SK-N-SH treated with all-trans-retinoic acid at 6 μM for 48 hours (cell line): ENCODE results near the gene DIAPH3.

Source experiments
- ATAC-seq: fragments of 200-7000 bp; cut with Tn5 transposase; 3 replicates; pipeline ENCODE4 v1.9.1; 2020; ENCODE audit warnings: mild to moderate bottlenecking, moderate library complexity
- BACH2 ChIP-seq: fragments of 250-450 bp; sonication (Bioruptor Pico); IDR thresholded peaks from 2 replicates; pipeline ENCODE4 v1.9.0; 2021; ENCODE audit warnings: mild to moderate bottlenecking, borderline replicate concordance
- CSDC2 ChIP-seq: fragments of 250-450 bp; sonication (Bioruptor Pico); IDR thresholded peaks from 2 replicates; pipeline ENCODE4 v1.5.0; 2020; ENCODE audit warnings: mild to moderate bottlenecking, moderate library complexity
- GLIS3 ChIP-seq: fragments of 250-450 bp; sonication (Bioruptor Pico); IDR thresholded peaks from 2 replicates; pipeline ENCODE4 v1.5.0; 2020; ENCODE audit warnings: mild to moderate bottlenecking, moderate library complexity
- ISL1 ChIP-seq: fragments of 250-450 bp; sonication (Bioruptor Pico); IDR thresholded peaks from 2 replicates; pipeline ENCODE4 v2.1.2; 2022; ENCODE audit warnings: mild to moderate bottlenecking, moderate library complexity
- OSR1 ChIP-seq: fragments of 250-450 bp; sonication (Bioruptor Pico); IDR thresholded peaks from 2 replicates; pipeline ENCODE4 v1.8.0; 2022; ENCODE audit warnings: moderate library complexity, mild to moderate bottlenecking, inconsistent platforms
- PPARA ChIP-seq: fragments of 250-450 bp; sonication (Bioruptor Pico); IDR thresholded peaks from 2 replicates; pipeline ENCODE4 v1.5.0; 2020; ENCODE audit warnings: mild to moderate bottlenecking, borderline replicate concordance
- RARB ChIP-seq: fragments of 250-450 bp; sonication (Bioruptor Pico); IDR thresholded peaks from 2 replicates; pipeline ENCODE4 v1.8.0; 2021; ENCODE audit warnings: mild to moderate bottlenecking, moderate library complexity
- SNAI2 ChIP-seq: fragments of 250-450 bp; sonication (Bioruptor Pico); IDR thresholded peaks from 2 replicates; pipeline ENCODE4 v1.5.0; 2020; ENCODE audit warnings: mild to moderate bottlenecking, moderate library complexity
- ZC3H10 ChIP-seq: fragments of 250-450 bp; sonication (Bioruptor Pico); IDR thresholded peaks from 2 replicates; pipeline ENCODE4 v1.5.1; 2021; ENCODE audit warnings: mild to moderate bottlenecking, moderate library complexity
- ZFP3 ChIP-seq: fragments of 250-450 bp; sonication (Bioruptor Pico); IDR thresholded peaks from 2 replicates; pipeline ENCODE4 v1.5.0; 2020; ENCODE audit warnings: mild to moderate bottlenecking, moderate library complexity
- ZFP30 ChIP-seq: fragments of 450-650 bp; formaldehyde crosslinking; IDR thresholded peaks from 2 replicates; pipeline ENCODE4 v1.5.0; 2022; ENCODE audit warnings: mild to moderate bottlenecking, moderate library complexity
- ZNF565 ChIP-seq: fragments of 450-650 bp; formaldehyde crosslinking; conservative IDR thresholded peaks from 2 replicates; pipeline ENCODE4 v1.5.0; 2020; ENCODE audit warnings: low read depth, mild to moderate bottlenecking, moderate library complexity
- ZNF70 ChIP-seq: fragments of 450-650 bp; formaldehyde crosslinking; IDR thresholded peaks from 2 replicates; pipeline ENCODE4 v1.5.0; 2020; ENCODE audit warnings: mild to moderate bottlenecking, moderate library complexity
- ZNF8 ChIP-seq: fragments of 450-650 bp; formaldehyde crosslinking; IDR thresholded peaks from 2 replicates; pipeline ENCODE4 v1.5.0; 2020; ENCODE audit warnings: mild to moderate bottlenecking, moderate library complexity
- TF ChIP-seq, protein P1 (sequence below): fragments of 250-450 bp; sonication (Bioruptor Pico); IDR thresholded peaks from 2 replicates; pipeline ENCODE4 v1.5.0; 2020; ENCODE audit warnings: mild to moderate bottlenecking, moderate library complexity
- TF ChIP-seq, protein P2 (sequence below): fragments of 250-450 bp; sonication (Bioruptor Pico); IDR thresholded peaks from 2 replicates; pipeline ENCODE4 v1.8.0; 2021; ENCODE audit warnings: low read depth, mild to moderate bottlenecking, moderate library complexity, borderline replicate concordance
- TF ChIP-seq, protein P3 (sequence below): fragments of 250-450 bp; sonication (Bioruptor Pico); IDR thresholded peaks from 2 replicates; pipeline ENCODE4 v1.5.1; 2021; ENCODE audit warnings: mild to moderate bottlenecking, moderate library complexity
- TF ChIP-seq, protein P4 (sequence below): fragments of 250-450 bp; sonication (Bioruptor Pico); IDR thresholded peaks from 2 replicates; pipeline ENCODE4 v1.5.1; 2020; ENCODE audit warnings: low read depth, mild to moderate bottlenecking, moderate library complexity
- TF ChIP-seq, protein P5 (sequence below): fragments of 250-450 bp; sonication (Bioruptor Pico); IDR thresholded peaks from 2 replicates; pipeline ENCODE4 v1.8.0; 2020; ENCODE audit warnings: mild to moderate bottlenecking, moderate library complexity, borderline replicate concordance

Gene DIAPH3

GRCh38 chr13:60174113-60174512, 10.4 kb upstream of the DIAPH3 start:
- ATAC-seq = no peak
- TF ChIP-seq ZFP3 (CRISPR knock-in tag) (no peak), ZFP30 (CRISPR knock-in tag) (no peak), ZNF565 (CRISPR knock-in tag) (no peak), ZNF8 (CRISPR knock-in tag) (no peak), OSR1 (no peak), GLIS3 (CRISPR knock-in tag) (no peak), ZNF70 (CRISPR knock-in tag) (no peak), CSDC2 (CRISPR knock-in tag) (no peak), PPARA (CRISPR knock-in tag) (no peak)
- TF ChIP-seq, protein P1, sequence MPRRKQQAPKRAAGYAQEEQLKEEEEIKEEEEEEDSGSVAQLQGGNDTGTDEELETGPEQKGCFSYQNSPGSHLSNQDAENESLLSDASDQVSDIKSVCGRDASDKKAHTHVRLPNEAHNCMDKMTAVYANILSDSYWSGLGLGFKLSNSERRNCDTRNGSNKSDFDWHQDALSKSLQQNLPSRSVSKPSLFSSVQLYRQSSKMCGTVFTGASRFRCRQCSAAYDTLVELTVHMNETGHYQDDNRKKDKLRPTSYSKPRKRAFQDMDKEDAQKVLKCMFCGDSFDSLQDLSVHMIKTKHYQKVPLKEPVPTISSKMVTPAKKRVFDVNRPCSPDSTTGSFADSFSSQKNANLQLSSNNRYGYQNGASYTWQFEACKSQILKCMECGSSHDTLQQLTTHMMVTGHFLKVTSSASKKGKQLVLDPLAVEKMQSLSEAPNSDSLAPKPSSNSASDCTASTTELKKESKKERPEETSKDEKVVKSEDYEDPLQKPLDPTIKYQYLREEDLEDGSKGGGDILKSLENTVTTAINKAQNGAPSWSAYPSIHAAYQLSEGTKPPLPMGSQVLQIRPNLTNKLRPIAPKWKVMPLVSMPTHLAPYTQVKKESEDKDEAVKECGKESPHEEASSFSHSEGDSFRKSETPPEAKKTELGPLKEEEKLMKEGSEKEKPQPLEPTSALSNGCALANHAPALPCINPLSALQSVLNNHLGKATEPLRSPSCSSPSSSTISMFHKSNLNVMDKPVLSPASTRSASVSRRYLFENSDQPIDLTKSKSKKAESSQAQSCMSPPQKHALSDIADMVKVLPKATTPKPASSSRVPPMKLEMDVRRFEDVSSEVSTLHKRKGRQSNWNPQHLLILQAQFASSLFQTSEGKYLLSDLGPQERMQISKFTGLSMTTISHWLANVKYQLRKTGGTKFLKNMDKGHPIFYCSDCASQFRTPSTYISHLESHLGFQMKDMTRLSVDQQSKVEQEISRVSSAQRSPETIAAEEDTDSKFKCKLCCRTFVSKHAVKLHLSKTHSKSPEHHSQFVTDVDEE (CRISPR knock-in tag) = no peak
- TF ChIP-seq, protein P2, sequence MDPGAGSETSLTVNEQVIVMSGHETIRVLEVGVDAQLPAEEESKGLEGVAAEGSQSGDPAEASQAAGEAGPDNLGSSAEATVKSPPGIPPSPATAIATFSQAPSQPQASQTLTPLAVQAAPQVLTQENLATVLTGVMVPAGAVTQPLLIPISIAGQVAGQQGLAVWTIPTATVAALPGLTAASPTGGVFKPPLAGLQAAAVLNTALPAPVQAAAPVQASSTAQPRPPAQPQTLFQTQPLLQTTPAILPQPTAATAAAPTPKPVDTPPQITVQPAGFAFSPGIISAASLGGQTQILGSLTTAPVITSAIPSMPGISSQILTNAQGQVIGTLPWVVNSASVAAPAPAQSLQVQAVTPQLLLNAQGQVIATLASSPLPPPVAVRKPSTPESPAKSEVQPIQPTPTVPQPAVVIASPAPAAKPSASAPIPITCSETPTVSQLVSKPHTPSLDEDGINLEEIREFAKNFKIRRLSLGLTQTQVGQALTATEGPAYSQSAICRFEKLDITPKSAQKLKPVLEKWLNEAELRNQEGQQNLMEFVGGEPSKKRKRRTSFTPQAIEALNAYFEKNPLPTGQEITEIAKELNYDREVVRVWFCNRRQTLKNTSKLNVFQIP (CRISPR knock-in tag) = no peak
- TF ChIP-seq, protein P3, sequence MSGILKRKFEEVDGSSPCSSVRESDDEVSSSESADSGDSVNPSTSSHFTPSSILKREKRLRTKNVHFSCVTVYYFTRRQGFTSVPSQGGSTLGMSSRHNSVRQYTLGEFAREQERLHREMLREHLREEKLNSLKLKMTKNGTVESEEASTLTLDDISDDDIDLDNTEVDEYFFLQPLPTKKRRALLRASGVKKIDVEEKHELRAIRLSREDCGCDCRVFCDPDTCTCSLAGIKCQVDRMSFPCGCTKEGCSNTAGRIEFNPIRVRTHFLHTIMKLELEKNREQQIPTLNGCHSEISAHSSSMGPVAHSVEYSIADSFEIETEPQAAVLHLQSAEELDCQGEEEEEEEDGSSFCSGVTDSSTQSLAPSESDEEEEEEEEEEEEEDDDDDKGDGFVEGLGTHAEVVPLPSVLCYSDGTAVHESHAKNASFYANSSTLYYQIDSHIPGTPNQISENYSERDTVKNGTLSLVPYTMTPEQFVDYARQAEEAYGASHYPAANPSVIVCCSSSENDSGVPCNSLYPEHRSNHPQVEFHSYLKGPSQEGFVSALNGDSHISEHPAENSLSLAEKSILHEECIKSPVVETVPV (CRISPR knock-in tag) = no peak

DNA sequence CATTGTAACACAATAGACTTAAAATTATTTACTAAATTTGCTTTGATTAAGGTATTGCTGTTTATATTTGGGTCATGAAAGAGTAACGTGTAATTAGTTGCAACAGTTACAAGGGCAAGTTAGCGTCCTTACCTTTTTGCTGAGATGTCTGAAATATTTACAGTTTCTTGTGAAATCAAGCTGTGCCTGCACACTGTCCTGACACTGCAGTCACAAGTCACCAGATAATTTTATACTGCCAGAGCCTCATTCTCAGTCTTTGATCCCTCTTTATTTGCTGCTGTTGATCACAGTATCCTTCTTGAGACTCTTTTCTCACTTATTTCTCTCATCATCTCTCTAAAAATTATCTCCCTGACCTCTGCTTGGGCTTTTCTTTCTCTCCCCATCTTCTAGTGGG, 8.4 kb upstream of the DIAPH3 start:
- ATAC-seq = no peak
- TF ChIP-seq, protein P4, sequence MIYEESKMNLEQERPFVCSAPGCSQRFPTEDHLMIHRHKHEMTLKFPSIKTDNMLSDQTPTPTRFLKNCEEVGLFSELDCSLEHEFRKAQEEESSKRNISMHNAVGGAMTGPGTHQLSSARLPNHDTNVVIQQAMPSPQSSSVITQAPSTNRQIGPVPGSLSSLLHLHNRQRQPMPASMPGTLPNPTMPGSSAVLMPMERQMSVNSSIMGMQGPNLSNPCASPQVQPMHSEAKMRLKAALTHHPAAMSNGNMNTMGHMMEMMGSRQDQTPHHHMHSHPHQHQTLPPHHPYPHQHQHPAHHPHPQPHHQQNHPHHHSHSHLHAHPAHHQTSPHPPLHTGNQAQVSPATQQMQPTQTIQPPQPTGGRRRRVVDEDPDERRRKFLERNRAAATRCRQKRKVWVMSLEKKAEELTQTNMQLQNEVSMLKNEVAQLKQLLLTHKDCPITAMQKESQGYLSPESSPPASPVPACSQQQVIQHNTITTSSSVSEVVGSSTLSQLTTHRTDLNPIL = no peak
- no peak for TF ChIP-seq ZC3H10 (CRISPR knock-in tag)

DNA sequence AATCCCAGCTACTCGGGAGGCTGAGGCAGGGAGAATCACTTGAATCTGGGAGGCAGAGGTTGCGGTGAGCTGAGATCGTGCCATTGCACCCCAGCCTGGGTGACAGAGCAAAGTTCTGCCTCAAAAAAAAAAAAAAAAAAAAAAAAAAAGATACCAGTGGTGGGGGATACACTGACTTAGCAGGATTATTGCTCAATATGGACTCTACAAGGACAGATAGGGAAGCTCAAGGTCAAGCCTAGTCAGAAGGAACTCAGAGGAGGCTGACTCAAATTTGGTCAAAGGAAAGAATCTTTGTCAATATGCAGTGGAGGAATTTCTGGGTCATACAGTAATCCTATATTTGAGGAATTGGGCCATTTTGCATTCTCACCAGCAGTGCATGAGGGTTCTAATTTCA, 6.7 kb upstream of the DIAPH3 start:
- TF ChIP-seq, protein P5, sequence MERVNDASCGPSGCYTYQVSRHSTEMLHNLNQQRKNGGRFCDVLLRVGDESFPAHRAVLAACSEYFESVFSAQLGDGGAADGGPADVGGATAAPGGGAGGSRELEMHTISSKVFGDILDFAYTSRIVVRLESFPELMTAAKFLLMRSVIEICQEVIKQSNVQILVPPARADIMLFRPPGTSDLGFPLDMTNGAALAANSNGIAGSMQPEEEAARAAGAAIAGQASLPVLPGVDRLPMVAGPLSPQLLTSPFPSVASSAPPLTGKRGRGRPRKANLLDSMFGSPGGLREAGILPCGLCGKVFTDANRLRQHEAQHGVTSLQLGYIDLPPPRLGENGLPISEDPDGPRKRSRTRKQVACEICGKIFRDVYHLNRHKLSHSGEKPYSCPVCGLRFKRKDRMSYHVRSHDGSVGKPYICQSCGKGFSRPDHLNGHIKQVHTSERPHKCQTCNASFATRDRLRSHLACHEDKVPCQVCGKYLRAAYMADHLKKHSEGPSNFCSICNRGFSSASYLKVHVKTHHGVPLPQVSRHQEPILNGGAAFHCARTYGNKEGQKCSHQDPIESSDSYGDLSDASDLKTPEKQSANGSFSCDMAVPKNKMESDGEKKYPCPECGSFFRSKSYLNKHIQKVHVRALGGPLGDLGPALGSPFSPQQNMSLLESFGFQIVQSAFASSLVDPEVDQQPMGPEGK (CRISPR knock-in tag) = no peak
- no peak for TF ChIP-seq SNAI2
- no peak for TF ChIP-seq ISL1 (CRISPR knock-in tag)
- no peak for TF ChIP-seq RARB (CRISPR knock-in tag)
- TF ChIP-seq ZNF70 (CRISPR knock-in tag) = no peak
- TF ChIP-seq ZC3H10 (CRISPR knock-in tag) = no peak
- TF ChIP-seq, protein P4 = no peak
- no peak for TF ChIP-seq BACH2 (CRISPR knock-in tag)
- TF ChIP-seq, protein P1 (CRISPR knock-in tag) = no peak
- no peak for ATAC-seq
